GM12892 (cell line): ENCODE measurements around the gene ILK.

Experiments
- POLR2A ChIP-seq: IDR thresholded peaks from 2 replicates; pipeline ENCODE4 v1.6.1; 2011; ENCODE audit warnings: low read depth, low read length, control low read depth
- POLR2AphosphoS5 ChIP-seq: IDR thresholded peaks from 2 replicates; pipeline ENCODE4 v1.6.1; 2011; ENCODE audit warnings: low read depth, low read length, control low read depth

DNA sequence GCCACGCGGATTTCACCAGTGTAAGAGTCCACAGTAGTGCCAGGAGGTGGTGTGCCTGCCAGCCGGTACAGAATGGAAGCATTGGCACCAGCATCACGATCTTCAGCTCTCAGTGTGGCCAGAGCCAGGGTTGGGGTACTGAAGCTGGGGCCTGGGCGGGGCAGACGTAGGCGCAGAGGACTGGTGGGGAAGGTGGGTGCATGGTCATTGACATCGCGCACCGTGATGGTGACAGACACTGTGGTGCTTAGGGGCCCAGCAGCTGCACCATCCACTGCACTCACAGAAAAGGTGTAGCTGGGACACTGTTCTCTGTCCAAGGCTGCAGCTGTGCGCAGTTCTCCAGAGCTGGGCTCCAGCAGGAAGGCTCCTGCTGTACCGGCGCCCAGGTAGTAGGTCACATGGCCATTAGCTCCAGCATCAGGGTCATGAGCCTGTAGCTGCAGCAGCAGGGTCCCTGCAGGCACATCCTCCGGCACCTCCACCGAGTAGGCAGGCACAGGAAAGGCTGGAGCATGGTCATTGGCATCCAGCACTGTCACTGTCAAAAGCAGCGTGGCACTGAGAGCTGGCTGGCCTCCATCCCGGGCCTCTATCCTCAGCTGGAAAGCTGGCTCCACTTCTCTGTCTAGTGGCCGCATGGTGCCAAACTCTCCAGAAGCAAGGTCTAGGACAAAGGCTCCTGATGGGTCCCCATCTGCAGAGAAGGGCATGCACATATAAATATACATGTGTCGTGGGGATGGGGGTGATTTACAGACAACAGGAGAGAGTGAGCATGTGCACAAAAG lies 23.6 kb downstream of the ILK start:
- TF ChIP-seq POLR2A: no peak
- no peak for TF ChIP-seq POLR2AphosphoS5
